ENCODE measurements around the gene FXYD2. TPM values are rescaled to one million over a fixed set of nuclear protein-coding genes. Genes with fewer than 3 reads are reported as not detected.

FXYD2 gene
- total and polyA plus RNA-seq, 2 donors (not counting 1 experiment from before 2014, with no cell fraction given) = 0.18 to 0.33 TPM

GRCh38 chr11:117771197-117771596 lies 53.3 kb downstream of the FXYD2 start:
- Histone ChIP-seq H3K9ac (ENCODE audit: insufficient read depth, low read length) (no peak overlapping the region), H3K79me2 (ENCODE audit: control insufficient read depth, insufficient read depth, low read length) (no peaks in the 10 kb centered on the region), H3K27ac (ENCODE audit: insufficient read depth, low read length) (no peak overlapping the region), H3K9me3 (ENCODE audit: control insufficient read depth, insufficient read depth, low read depth, low read length) (no peaks in the 10 kb centered on the region), H3K27me3 (ENCODE audit: control insufficient read depth, insufficient read depth, low read length) (no peaks in the 10 kb centered on the region), H3K4me1 (ENCODE audit: control insufficient read depth, extremely low read depth, insufficient read depth, low read length) (no peaks in the 10 kb centered on the region), H2AFZ (ENCODE audit: low read length) (no peak overlapping the region), H3K4me3 (replicated peaks in 1 of 4; ENCODE audit: control extremely low read depth in 1 of 4, insufficient read depth in 1 of 4, low read depth in 3 of 4, low read length in 4 of 4) (no peak overlapping the region), H3K4me2 (ENCODE audit: extremely low read depth, insufficient read depth, low read length) (no peak overlapping the region), H4K20me1 (ENCODE audit: control insufficient read depth, extremely low read depth, insufficient read depth, low read length) (no peaks in the 10 kb centered on the region), H3K36me3 (ENCODE audit: control insufficient read depth, insufficient read depth, low read length) (no peaks in the 10 kb centered on the region)
- no peak for DNase-seq (ENCODE audit: low read depth in 2 of 2)
- no peak for TF ChIP-seq CTCF (conservative IDR thresholded peaks at IDR 0.05 in 1 of 2, IDR thresholded peaks at IDR 0.05 in 1 of 2; ENCODE audit: low read depth in 1 of 2, low read length in 2 of 2)
- no peak for TF ChIP-seq EZH2 (IDR thresholded peaks at IDR 0.05; ENCODE audit: low read length, missing control alignments)

GRCh38 chr11:117770061-117770460 lies 54.5 kb downstream of the FXYD2 start:
- Histone ChIP-seq H3K36me3 (ENCODE audit: control insufficient read depth, insufficient read depth, low read length) (no peaks in the 10 kb centered on the region), H3K9ac (ENCODE audit: insufficient read depth, low read length) (no peak overlapping the region), H2AFZ (ENCODE audit: low read length) (no peak overlapping the region), H4K20me1 (ENCODE audit: control insufficient read depth, extremely low read depth, insufficient read depth, low read length) (no peaks in the 10 kb centered on the region), H3K4me2 (ENCODE audit: extremely low read depth, insufficient read depth, low read length) (no peak overlapping the region), H3K27me3 (ENCODE audit: control insufficient read depth, insufficient read depth, low read length) (no peaks in the 10 kb centered on the region), H3K9me3 (ENCODE audit: control insufficient read depth, insufficient read depth, low read depth, low read length) (no peaks in the 10 kb centered on the region), H3K4me1 (ENCODE audit: control insufficient read depth, extremely low read depth, insufficient read depth, low read length) (no peaks in the 10 kb centered on the region), H3K4me3 (replicated peaks in 1 of 4; ENCODE audit: control extremely low read depth in 1 of 4, insufficient read depth in 1 of 4, low read depth in 3 of 4, low read length in 4 of 4) (no peak overlapping the region), H3K79me2 (ENCODE audit: control insufficient read depth, insufficient read depth, low read length) (no peaks in the 10 kb centered on the region), H3K27ac (ENCODE audit: insufficient read depth, low read length) (no peak overlapping the region)
- no peak for TF ChIP-seq EZH2 (IDR thresholded peaks at IDR 0.05; ENCODE audit: low read length, missing control alignments)
- no peak for TF ChIP-seq CTCF (conservative IDR thresholded peaks at IDR 0.05 in 1 of 2, IDR thresholded peaks at IDR 0.05 in 1 of 2; ENCODE audit: low read depth in 1 of 2, low read length in 2 of 2)
- no peak for DNase-seq (ENCODE audit: low read depth in 2 of 2)

Other genes with a start within 250 kb of the FXYD2 start
- 0.26 TPM in 1 of 2 replicates, not detected in the other for gene DSCAML1, start 27.5 kb downstream of the FXYD2 start, total RNA-seq
- gene DSCAML1, start 27.5 kb downstream of the FXYD2 start, polyA plus RNA-seq = not detected in 2 replicates
- 5.1 and 8.0 TPM in 2 replicates for gene FXYD6, start 51.9 kb upstream of the FXYD2 start, total RNA-seq
- 0.43 and 11.5 TPM in 2 replicates for gene FXYD6, start 51.9 kb upstream of the FXYD2 start, polyA plus RNA-seq
- not detected in 2 replicates for gene TMPRSS13, start 104.7 kb upstream of the FXYD2 start, total RNA-seq
- gene TMPRSS13, start 104.7 kb upstream of the FXYD2 start, polyA plus RNA-seq = not detected in 2 replicates
- gene IL10RA, start 161.7 kb upstream of the FXYD2 start, total RNA-seq = 0.17 and 0.26 TPM in 2 replicates
- gene IL10RA, start 161.7 kb upstream of the FXYD2 start, polyA plus RNA-seq = 0.36 TPM in 1 of 2 replicates, not detected in the other